SU-DHL-6 (cell line): ENCODE data around the gene GRAP2.

ENCODE experiments used
- H2AFZ ChIP-seq: fragments of 200-600 bp; sonication (generic); 2 replicates; pipeline ENCODE4 v1.6.1; 2014; ENCODE audit warnings: low read depth, mild to moderate bottlenecking, moderate library complexity, mixed read lengths, antibody characterized with exemption, low read length; ENCODE audit not compliant: severe bottlenecking
- H3F3A ChIP-seq: fragments of 200-600 bp; shearing (Covaris generic); 2 replicates; pipeline ENCODE4 v1.6.0; 2016; ENCODE audit warnings: antibody characterized with exemption, mild to moderate bottlenecking; ENCODE audit not compliant: insufficient read depth
- H3K27ac ChIP-seq: fragments of 200-600 bp; sonication (generic); 2 replicates; pipeline ENCODE4 v1.5.1; 2016; ENCODE audit warnings: low read depth, mild to moderate bottlenecking, low read length, moderate library complexity, mixed read lengths
- H3K27me3 ChIP-seq: fragments of 200-600 bp; sonication (generic), shearing (Covaris generic); 2 replicates; pipeline ENCODE4 v1.6.0; 2014; ENCODE audit warnings: mild to moderate bottlenecking, low read length
- H3K36me3 ChIP-seq: fragments of 200-600 bp; sonication (generic); 2 replicates; pipeline ENCODE4 v1.6.1; 2014; ENCODE audit warnings: mild to moderate bottlenecking, low read length, mixed read lengths
- H3K4me2 ChIP-seq: fragments of 300-600, 200-600 bp; shearing (Covaris generic), sonication (generic); 2 replicates; pipeline ENCODE4 v1.6.0; 2014; ENCODE audit warnings: low read length, low read depth, mild to moderate bottlenecking; ENCODE audit not compliant: poor library complexity, severe bottlenecking
- H3K4me3 ChIP-seq: fragments of 200-600 bp; sonication (generic); 2 replicates; pipeline ENCODE4 v1.5.1; 2014; ENCODE audit warnings: antibody characterized with exemption, low read length, mild to moderate bottlenecking, mixed read lengths; ENCODE audit not compliant: insufficient read depth, poor library complexity, severe bottlenecking
- H3K79me2 ChIP-seq: fragments of 200-600 bp; sonication (generic); 2 replicates; pipeline ENCODE4 v1.6.1; 2014; ENCODE audit warnings: mild to moderate bottlenecking, low read length, moderate library complexity; ENCODE audit not compliant: insufficient read depth
- H3K9ac ChIP-seq: fragments of 200-600 bp; sonication (generic); 2 replicates; pipeline ENCODE4 v1.7.0; 2014; ENCODE audit warnings: mild to moderate bottlenecking, low read length
- H3K9me2 ChIP-seq: fragments of 200-600 bp; sonication (generic); replicated peaks from 2 replicates; pipeline ENCODE4 v1.6.1; 2014; ENCODE audit warnings: low read length; ENCODE audit not compliant: insufficient read depth
- H3K9me3 ChIP-seq: fragments of 200-600 bp; sonication (generic); 2 replicates; pipeline ENCODE4 v1.6.1; 2014; ENCODE audit warnings: low read length, mixed read lengths; ENCODE audit not compliant: insufficient read depth
- H4K20me1 ChIP-seq: fragments of 200-600 bp; sonication (generic); 2 replicates; pipeline ENCODE4 v1.6.1; 2014; ENCODE audit warnings: low read depth, mild to moderate bottlenecking, antibody characterized with exemption, low read length, moderate library complexity, mixed read lengths
- EZH2phosphoT487 ChIP-seq: fragments of 200-600 bp; sonication (generic), shearing (Covaris generic); conservative IDR thresholded peaks from 2 replicates; pipeline ENCODE4 v1.6.1; 2018; ENCODE audit warnings: mild to moderate bottlenecking, antibody characterized with exemption, low read length, moderate library complexity, mixed read lengths
- TF ChIP-seq, protein P1 (sequence below): fragments of 200-600 bp; sonication (generic); IDR thresholded peaks from one replicate; pipeline ENCODE4 v1.5.1; 2017; ENCODE audit warnings: antibody characterized with exemption, mild to moderate bottlenecking, low read length, moderate library complexity; ENCODE audit not compliant: insufficient read depth, poor library complexity, severe bottlenecking

The GRAP2 gene

DNA sequence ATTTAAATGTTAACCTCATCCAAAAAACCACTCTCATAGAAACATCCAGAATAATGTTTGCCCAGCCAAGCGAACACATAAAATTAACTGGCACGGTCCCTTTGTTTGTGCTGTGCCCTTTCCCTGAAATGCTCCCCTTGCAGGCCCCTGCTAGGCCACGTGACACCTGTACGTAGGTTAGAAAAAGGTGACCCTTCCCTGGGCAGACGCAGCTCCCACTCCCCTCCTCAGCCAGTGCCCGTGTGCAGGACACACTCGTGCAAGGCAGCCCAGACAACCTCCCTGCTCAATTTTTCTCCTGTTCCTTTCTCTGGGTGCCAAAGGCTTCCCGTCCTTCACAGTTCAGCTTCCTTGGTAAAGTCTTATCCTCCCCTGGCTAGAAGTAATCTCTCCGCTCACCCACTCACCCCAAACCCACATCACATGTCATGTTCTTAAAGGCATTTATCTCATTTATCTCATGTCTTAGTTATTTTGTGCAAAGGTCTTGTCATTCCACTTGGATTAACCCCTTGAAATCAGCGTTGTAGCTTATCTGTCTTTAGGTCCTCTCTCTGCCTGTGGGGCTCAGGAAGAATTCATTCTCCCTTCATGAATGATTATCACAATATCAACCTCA is 114.6 kb downstream of the GRAP2 start:
- H2AFZ ChIP-seq, result no peak overlapping the region
- no peaks in the 10 kb centered on the region for H3K9me3 ChIP-seq
- no peaks in the 10 kb centered on the region for H3F3A ChIP-seq
- no peaks in the 10 kb centered on the region for H4K20me1 ChIP-seq
- no peak for TF ChIP-seq EZH2phosphoT487
- TF ChIP-seq, protein P1, sequence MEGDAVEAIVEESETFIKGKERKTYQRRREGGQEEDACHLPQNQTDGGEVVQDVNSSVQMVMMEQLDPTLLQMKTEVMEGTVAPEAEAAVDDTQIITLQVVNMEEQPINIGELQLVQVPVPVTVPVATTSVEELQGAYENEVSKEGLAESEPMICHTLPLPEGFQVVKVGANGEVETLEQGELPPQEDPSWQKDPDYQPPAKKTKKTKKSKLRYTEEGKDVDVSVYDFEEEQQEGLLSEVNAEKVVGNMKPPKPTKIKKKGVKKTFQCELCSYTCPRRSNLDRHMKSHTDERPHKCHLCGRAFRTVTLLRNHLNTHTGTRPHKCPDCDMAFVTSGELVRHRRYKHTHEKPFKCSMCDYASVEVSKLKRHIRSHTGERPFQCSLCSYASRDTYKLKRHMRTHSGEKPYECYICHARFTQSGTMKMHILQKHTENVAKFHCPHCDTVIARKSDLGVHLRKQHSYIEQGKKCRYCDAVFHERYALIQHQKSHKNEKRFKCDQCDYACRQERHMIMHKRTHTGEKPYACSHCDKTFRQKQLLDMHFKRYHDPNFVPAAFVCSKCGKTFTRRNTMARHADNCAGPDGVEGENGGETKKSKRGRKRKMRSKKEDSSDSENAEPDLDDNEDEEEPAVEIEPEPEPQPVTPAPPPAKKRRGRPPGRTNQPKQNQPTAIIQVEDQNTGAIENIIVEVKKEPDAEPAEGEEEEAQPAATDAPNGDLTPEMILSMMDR, result no peak
- H3K4me2 ChIP-seq, result no peak overlapping the region
- no peaks in the 10 kb centered on the region for H3K79me2 ChIP-seq
- H3K9ac ChIP-seq, result no peak overlapping the region
- no peak overlapping the region for H3K4me3 ChIP-seq
- no peaks in the 10 kb centered on the region for H3K9me2 ChIP-seq
- H3K36me3 ChIP-seq, result no peaks in the 10 kb centered on the region
- H3K27me3 ChIP-seq, result no peaks in the 10 kb centered on the region; the same call in 1 of the 2 replicates
- H3K27ac ChIP-seq, result no peak overlapping the region

DNA sequence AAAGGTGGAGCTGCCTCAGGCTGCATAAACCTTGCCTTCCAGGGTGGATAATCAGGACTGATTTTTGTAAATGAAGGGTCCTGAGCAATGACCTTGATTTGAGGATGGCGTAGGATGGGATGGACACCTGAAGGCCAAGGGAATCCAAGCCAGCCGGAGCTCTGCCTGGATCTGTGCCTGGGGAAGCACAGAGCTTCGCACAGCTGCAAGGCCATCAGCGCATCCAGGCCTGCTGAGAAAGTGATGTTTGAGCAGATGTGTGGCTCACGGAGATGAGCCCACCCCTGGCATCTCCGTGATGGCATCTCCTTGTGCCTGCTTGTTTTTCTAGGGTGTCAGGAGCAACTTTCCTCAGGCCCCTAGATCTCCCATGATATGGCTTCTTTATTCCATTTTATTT is 117.2 kb downstream of the GRAP2 start:
- Histone ChIP-seq H3K9me3 (no peaks in the 10 kb centered on the region), H3K36me3 (no peaks in the 10 kb centered on the region), H4K20me1 (no peaks in the 10 kb centered on the region), H3K27ac (no peak overlapping the region), H3K4me2 (no peak overlapping the region), H3K9ac (no peak overlapping the region), H3F3A (no peaks in the 10 kb centered on the region), H2AFZ (no peak overlapping the region), H3K9me2 (no peaks in the 10 kb centered on the region), H3K27me3 (no peaks in the 10 kb centered on the region; the same call in 1 of the 2 replicates), H3K79me2 (no peaks in the 10 kb centered on the region), H3K4me3 (no peak overlapping the region)
- no peak for TF ChIP-seq EZH2phosphoT487
- TF ChIP-seq, protein P1, result no peak

DNA sequence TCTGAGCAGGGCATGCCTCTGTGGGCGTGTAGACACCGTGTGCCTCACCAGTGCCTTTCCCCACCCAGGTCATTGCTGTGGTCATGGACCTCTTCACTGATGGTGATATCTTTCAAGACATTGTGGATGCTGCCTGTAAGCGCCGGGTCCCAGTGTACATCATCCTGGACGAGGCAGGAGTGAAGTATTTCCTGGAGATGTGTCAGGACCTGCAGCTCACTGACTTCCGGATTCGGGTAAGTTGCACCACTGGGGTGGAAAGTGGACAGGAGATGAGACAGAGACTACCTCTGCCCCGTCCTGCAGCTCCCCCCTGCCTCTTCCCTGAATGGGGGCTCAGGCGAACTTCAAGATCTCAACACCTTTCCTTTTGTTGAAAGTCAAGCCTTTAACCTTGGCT is 118.2 kb downstream of the GRAP2 start:
- Histone ChIP-seq H3K36me3 (no peaks in the 10 kb centered on the region), H2AFZ (no peak overlapping the region), H3K4me3 (no peak overlapping the region), H3K79me2 (no peaks in the 10 kb centered on the region), H3K9me3 (no peaks in the 10 kb centered on the region), H3F3A (no peaks in the 10 kb centered on the region), H3K9ac (no peak overlapping the region), H3K27me3 (no peaks in the 10 kb centered on the region), H3K4me2 (no peak overlapping the region), H3K27ac (no peak overlapping the region), H4K20me1 (no peaks in the 10 kb centered on the region), H3K9me2 (no peaks in the 10 kb centered on the region)
- TF ChIP-seq, protein P1, result no peak
- no peak for TF ChIP-seq EZH2phosphoT487
